GM12878 (cell line): ENCODE data around the gene GSG1.

ENCODE experiments used
- CHD2 ChIP-seq: IDR thresholded peaks from 2 replicates; pipeline ENCODE4 v1.6.1; 2011; ENCODE audit warnings: low read depth, low read length, improper control_type of control experiment, borderline replicate concordance
- CREB1 ChIP-seq: IDR thresholded peaks from 2 replicates; pipeline ENCODE4 v1.6.1; 2012; ENCODE audit warnings: low read depth, mild to moderate bottlenecking, inconsistent platforms
- EGR1 ChIP-seq, 2 experiments: IDR thresholded peaks; 1 replicate in 1 of 2; 2 replicates in 1 of 2; pipeline ENCODE4 v1.6.1; 2011 to 2012; ENCODE audit warnings: low read depth in 2 of 2, low read length in 2 of 2, borderline replicate concordance in 1 of 2, mild to moderate bottlenecking in 1 of 2, moderate library complexity in 1 of 2
- EZH2 ChIP-seq: IDR thresholded peaks from 2 replicates; pipeline ENCODE4 v1.6.1; 2012; ENCODE audit warnings: low read depth, mild to moderate bottlenecking, control low read depth, inconsistent platforms, low read length, borderline replicate concordance; ENCODE audit not compliant: control insufficient read depth
- MXI1 ChIP-seq: fragments of 150-350 bp; IDR thresholded peaks from 2 replicates; pipeline ENCODE4 v1.6.1; 2011; ENCODE audit warnings: low read depth, mild to moderate bottlenecking, inconsistent platforms, low read length, improper control_type of control experiment
- NFIC ChIP-seq: IDR thresholded peaks from 2 replicates; pipeline ENCODE4 v1.6.1; 2012; ENCODE audit warnings: low read depth, mild to moderate bottlenecking, inconsistent platforms, low read length, moderate library complexity
- POLR2A ChIP-seq: IDR thresholded peaks from 2 replicates; pipeline ENCODE4 v1.6.1; 2011; ENCODE audit warnings: low read depth, mild to moderate bottlenecking, low read length
- POLR2AphosphoS2 ChIP-seq: IDR thresholded peaks from 2 replicates; pipeline ENCODE4 v1.6.1; 2011; ENCODE audit warnings: low read depth, mild to moderate bottlenecking, low read length, improper control_type of control experiment, moderate library complexity
- RELB ChIP-seq: fragments of 450-650 bp; IDR thresholded peaks from 2 replicates; pipeline ENCODE4 v1.6.1; 2017; ENCODE audit warnings: low read depth, mild to moderate bottlenecking, moderate library complexity
- SMC3 ChIP-seq: IDR thresholded peaks from 2 replicates; pipeline ENCODE4 v1.6.1; 2011; ENCODE audit warnings: low read length, improper control_type of control experiment, borderline replicate concordance
- TCF12 ChIP-seq: IDR thresholded peaks from 2 replicates; pipeline ENCODE4 v1.6.1; 2011; ENCODE audit warnings: low read depth, mild to moderate bottlenecking, low read length
- ZNF207 ChIP-seq: fragments of 450-650 bp; IDR thresholded peaks from 2 replicates; pipeline ENCODE4 v1.6.1; 2014; ENCODE audit warnings: antibody characterized with exemption, mild to moderate bottlenecking, borderline replicate concordance
- TF ChIP-seq, protein P1 (sequence below), 3 experiments: IDR thresholded peaks in 2 of 3; conservative IDR thresholded peaks in 1 of 3; 2 replicates each; pipeline ENCODE4 v1.5.1; 2011; ENCODE audit warnings: low read depth in 3 of 3, low read length in 3 of 3, mild to moderate bottlenecking in 3 of 3, control low read depth in 2 of 3, moderate library complexity in 2 of 3, inconsistent platforms in 1 of 3, mixed read lengths in 1 of 3; ENCODE audit not compliant: control insufficient read depth in 2 of 3, insufficient read depth in 1 of 3; ENCODE audit errors: extremely low read depth in 1 of 3

GRCh38 chr12:13141686-13142085 lies 38.2 kb upstream of the GSG1 start:
- no peak for TF ChIP-seq POLR2AphosphoS2
- TF ChIP-seq RELB: no peak
- no peak for TF ChIP-seq ZNF207
- no peak for TF ChIP-seq CREB1
- no peak for TF ChIP-seq EZH2
- TF ChIP-seq, protein P1, sequence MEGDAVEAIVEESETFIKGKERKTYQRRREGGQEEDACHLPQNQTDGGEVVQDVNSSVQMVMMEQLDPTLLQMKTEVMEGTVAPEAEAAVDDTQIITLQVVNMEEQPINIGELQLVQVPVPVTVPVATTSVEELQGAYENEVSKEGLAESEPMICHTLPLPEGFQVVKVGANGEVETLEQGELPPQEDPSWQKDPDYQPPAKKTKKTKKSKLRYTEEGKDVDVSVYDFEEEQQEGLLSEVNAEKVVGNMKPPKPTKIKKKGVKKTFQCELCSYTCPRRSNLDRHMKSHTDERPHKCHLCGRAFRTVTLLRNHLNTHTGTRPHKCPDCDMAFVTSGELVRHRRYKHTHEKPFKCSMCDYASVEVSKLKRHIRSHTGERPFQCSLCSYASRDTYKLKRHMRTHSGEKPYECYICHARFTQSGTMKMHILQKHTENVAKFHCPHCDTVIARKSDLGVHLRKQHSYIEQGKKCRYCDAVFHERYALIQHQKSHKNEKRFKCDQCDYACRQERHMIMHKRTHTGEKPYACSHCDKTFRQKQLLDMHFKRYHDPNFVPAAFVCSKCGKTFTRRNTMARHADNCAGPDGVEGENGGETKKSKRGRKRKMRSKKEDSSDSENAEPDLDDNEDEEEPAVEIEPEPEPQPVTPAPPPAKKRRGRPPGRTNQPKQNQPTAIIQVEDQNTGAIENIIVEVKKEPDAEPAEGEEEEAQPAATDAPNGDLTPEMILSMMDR (IDR thresholded peaks at IDR 0.05 in 2 of 3, conservative IDR thresholded peaks at IDR 0.05 in 1 of 3; ENCODE audit: control insufficient read depth in 2 of 3, extremely low read depth in 1 of 3, insufficient read depth in 1 of 3, low read depth in 3 of 3, low read length in 3 of 3): no peak
- TF ChIP-seq NFIC: no peak
- TF ChIP-seq TCF12: no peak
- TF ChIP-seq MXI1: no peak
- TF ChIP-seq SMC3: no peak
- no peak for TF ChIP-seq CHD2
- TF ChIP-seq EGR1 (IDR thresholded peaks at IDR 0.05; ENCODE audit: borderline replicate concordance in 1 of 2, low read depth in 2 of 2, low read length in 2 of 2): no peak
- TF ChIP-seq POLR2A: no peak
